Tibial artery (tissue), 4 donors: Measurements from ENCODE around the gene G0S2.

Experiments used
- DNase-seq, 2 donors: peaks; one replicate each; pipeline ENCODE4 v3.0.0-alpha.2; 2019
- H3K27ac ChIP-seq, 2 donors: fragments of 200-600 bp; sonication (generic) in 1 of 2; 1 replicate in 1 of 2; 2 replicates in 1 of 2; pipeline ENCODE4 v1.5.1; 2018 to 2019; ENCODE audit warnings: mild to moderate bottlenecking in 1 of 2
- H3K27me3 ChIP-seq, 2 donors: fragments of 200-600 bp; sonication (generic) in 1 of 2; one replicate each; pipeline versions ENCODE4 v1.5.1 to v1.6.0; 2016 to 2019
- H3K36me3 ChIP-seq, 3 donors: fragments of 200-600 bp; sonication (generic) in 2 of 3; one replicate each; pipeline ENCODE4 v1.5.1; 2016 to 2019; ENCODE audit warnings: mild to moderate bottlenecking in 2 of 3
- H3K4me1 ChIP-seq, 4 donors: fragments of 200-600 bp; sonication (generic) in 2 of 4; 1 replicate in 3 of 4; 2 replicates in 1 of 4; pipeline ENCODE4 v1.5.1; 2016 to 2019
- H3K4me3 ChIP-seq, 2 donors: fragments of 200-600 bp; sonication (generic) in 1 of 2; 1 replicate in 1 of 2; 2 replicates in 1 of 2; pipeline ENCODE4 v1.5.1; 2018 to 2019; ENCODE audit warnings: mild to moderate bottlenecking in 2 of 2
- H3K9me3 ChIP-seq, 3 donors: fragments of 200-600 bp; sonication (generic) in 1 of 3; one replicate each; pipeline ENCODE4 v1.5.1; 2016 to 2019
- CTCF ChIP-seq, 2 experiments: fragments of 200-600 bp in 1 of 2; fragments of 450-650 bp in 1 of 2; IDR thresholded peaks; one replicate each; pipeline ENCODE4 v1.5.1; 2017 to 2019; ENCODE audit warnings: antibody characterized with exemption in 2 of 2, mild to moderate bottlenecking in 1 of 2, moderate library complexity in 1 of 2
- intact Hi-C: fragments of 100-400 bp; cut with DNase I; formaldehyde crosslinking; loops from one replicate; pipeline ENCODE4 v1.15.0; 2023; ENCODE audit warnings: low total_unique reads

Gene G0S2

DNA sequence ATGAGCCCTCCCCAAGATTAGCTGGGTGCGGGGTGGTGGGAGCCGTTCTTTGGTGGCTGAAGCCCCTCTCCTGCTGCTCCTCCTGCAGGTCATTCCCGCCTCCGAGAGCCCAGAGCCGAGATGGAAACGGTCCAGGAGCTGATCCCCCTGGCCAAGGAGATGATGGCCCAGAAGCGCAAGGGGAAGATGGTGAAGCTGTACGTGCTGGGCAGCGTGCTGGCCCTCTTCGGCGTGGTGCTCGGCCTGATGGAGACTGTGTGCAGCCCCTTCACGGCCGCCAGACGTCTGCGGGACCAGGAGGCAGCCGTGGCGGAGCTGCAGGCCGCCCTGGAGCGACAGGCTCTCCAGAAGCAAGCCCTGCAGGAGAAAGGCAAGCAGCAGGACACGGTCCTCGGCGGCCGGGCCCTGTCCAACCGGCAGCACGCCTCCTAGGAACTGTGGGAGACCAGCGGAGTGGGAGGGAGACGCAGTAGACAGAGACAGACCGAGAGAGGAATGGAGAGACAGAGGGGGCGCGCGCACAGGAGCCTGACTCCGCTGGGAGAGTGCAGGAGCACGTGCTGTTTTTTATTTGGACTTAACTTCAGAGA lies 448 bp downstream of the G0S2 start:
- Histone ChIP-seq H3K4me1 (peaks cover 0 to 23% (median 16%) of the 10 kb centered on the region in 4 donors), H3K9me3 (no peaks in the 10 kb centered on the region), H3K27ac (no peak overlapping the region), H3K36me3 (no peaks in the 10 kb centered on the region), H3K27me3 (peaks cover 0 to under 1% of the 10 kb centered on the region in 2 donors), H3K4me3 (peak overlapping the region; percentile 42 to 53)
- intact Hi-C loops, result no loop called here
- no peak for DNase-seq
- no peak for TF ChIP-seq CTCF (IDR thresholded peaks at IDR 0.05)

DNA sequence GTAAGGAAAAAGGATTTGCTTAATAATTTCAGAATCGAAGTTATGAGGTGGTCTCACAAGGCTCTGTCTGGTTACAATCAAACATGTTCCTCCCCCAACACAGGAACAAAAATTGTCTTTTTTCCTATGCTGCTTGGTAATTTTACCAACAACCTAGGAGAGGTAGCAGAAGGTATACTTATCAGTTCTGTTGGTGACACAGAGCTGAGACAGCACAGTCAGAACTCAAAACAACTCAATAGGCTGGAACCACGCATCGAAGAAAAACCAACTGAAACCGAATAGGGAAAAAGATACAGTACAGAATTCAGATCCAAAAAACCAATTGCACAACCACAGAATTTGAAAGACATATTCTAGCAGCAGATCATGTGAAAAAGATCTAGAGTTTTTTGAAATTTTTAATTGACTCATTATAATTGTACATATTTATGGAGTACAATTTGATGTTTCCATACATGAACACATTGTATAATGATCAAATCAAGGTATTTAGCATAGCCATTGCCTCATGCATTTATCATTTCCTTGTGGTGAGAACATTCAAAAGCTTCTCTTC lies 3.8 kb downstream of the G0S2 start:
- intact Hi-C loops, result no loop called here
- Histone ChIP-seq H3K27me3 (peaks cover 0 to 23% of the 10 kb centered on the region in 2 donors), H3K36me3 (no peaks in the 10 kb centered on the region)

DNA sequence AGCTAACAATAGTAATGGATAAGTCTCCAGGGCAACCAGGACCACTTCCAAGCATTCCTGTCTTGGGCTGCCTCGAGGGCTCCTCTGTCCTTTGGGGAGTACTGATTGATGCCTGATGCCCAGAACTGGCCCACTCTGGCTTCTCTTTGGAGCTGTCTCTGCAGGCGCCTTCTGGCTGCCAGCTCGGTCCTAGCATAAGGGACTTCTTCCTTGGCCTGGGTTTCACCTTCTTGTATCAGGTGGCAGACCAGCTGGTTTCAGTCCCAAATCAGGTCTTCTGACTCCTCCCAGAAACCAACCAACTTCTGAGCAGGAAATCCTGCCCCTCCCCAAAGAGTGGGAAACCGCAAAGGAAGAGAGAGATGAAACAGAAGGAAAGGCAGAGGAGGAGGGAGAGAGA lies 10.6 kb downstream of the G0S2 start:
- Histone ChIP-seq H3K27me3 (peaks cover 0 to 21% of the 10 kb centered on the region in 2 donors), H3K36me3 (no peaks in the 10 kb centered on the region), H3K4me3 (no peak overlapping the region), H3K27ac (no peak overlapping the region), H3K9me3 (no peaks in the 10 kb centered on the region), H3K4me1 (no peaks in the 10 kb centered on the region)
- no peak for DNase-seq
- intact Hi-C loops, result no loop called here
- TF ChIP-seq CTCF (IDR thresholded peaks at IDR 0.05), result no peak

More for the DNA sequence above, 3.8 kb downstream of the G0S2 start:
- Histone ChIP-seq H3K4me3 (no peak overlapping the region), H3K9me3 (no peaks in the 10 kb centered on the region), H3K27ac (no peak overlapping the region), H3K4me1 (peaks cover 0 to 21% (median 16%) of the 10 kb centered on the region in 4 donors)
- TF ChIP-seq CTCF (IDR thresholded peaks at IDR 0.05), result no peak
- no peak for DNase-seq

DNA sequence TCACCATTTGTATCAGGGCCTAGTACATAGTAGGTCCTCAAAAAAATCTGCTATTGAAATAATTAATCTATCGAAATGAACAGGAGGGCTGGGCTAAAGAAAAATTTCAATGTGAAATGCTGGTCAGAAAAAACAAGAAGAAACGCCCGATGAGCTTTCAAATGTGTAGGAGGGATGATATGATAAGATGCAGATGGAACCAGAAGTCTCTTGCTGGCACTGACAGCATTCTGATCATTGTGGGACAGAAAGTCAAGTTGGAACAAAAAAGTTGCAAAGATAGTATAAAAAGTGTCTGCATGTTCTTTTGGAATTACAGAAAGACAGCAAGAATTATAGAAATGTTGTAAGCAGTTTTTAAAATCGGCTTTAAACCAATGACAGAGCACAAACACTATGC lies 11.1 kb downstream of the G0S2 start:
- H3K27me3 ChIP-seq, result peaks cover 0 to 16% of the 10 kb centered on the region in 2 donors
- intact Hi-C loops, result no loop called here
- H3K9me3 ChIP-seq, result no peaks in the 10 kb centered on the region
- H3K36me3 ChIP-seq, result no peaks in the 10 kb centered on the region
- DNase-seq, result no peak
- no peak for TF ChIP-seq CTCF (IDR thresholded peaks at IDR 0.05)
- H3K27ac ChIP-seq, result no peak overlapping the region
- no peak overlapping the region for H3K4me3 ChIP-seq
- no peaks in the 10 kb centered on the region for H3K4me1 ChIP-seq

DNA sequence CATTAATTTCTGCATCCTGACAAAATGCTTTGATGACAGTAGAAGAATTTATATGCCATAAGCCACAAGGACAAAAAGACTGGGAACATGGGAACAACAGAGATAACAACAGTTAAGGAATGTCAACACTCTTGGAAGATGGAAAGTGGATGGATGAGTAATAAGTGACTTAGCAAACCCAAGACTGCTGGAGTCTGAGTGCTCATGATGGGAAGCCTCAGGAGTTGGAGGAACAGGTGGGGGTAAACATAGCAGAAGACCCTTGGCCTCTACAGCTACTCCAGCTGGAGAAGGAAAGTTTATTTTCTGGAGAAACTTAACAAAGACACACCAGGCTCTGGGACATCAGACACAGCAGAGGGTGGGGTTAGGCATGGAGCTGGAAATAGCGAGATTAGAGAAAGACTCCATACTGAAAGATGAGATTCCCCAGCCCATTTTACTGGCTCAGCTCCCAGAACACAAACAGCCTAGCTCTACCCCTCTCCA lies 13.6 kb downstream of the G0S2 start:
- H3K9me3 ChIP-seq, result no peaks in the 10 kb centered on the region
- intact Hi-C loops, result loop anchor here (2.0 kb wide), 1 partner anchor 112 kb away; no protein-coding TSS in a partner anchor
- H3K27me3 ChIP-seq, result peaks cover 0 to under 1% of the 10 kb centered on the region in 2 donors
- TF ChIP-seq CTCF (IDR thresholded peaks at IDR 0.05), result no peak
- no peak for DNase-seq
- no peak overlapping the region for H3K4me3 ChIP-seq
- H3K4me1 ChIP-seq, result no peaks in the 10 kb centered on the region
- no peaks in the 10 kb centered on the region for H3K36me3 ChIP-seq
- H3K27ac ChIP-seq, result no peak overlapping the region
